IMR-90 (cell line): ENCODE results near the gene RPS6KA2. TPM values are rescaled to one million over a fixed set of nuclear protein-coding genes. Genes with fewer than 3 reads are reported as not detected.

Source experiments
- ATAC-seq: fragments of 200-7000 bp; cut with Tn5 transposase; 2 replicates; pipeline ENCODE4 v1.9.1; 2020; ENCODE audit warnings: low read depth, mild to moderate bottlenecking, moderate library complexity
- BruUV-seq: library from RNA; stranded (reverse); fragments of 400-500 nt; replicated peaks from 2 replicates; lab custom pipeline; 2021; lab: Mats Ljungman, UMichigan
- CTCF ChIA-PET: fragments of 300-600 bp; formaldehyde crosslinking; extraction: SDS; loops from one replicate; lab custom pipeline; 2021; ENCODE audit warnings: antibody characterized with exemption; lab: Yijun Ruan, JAX
- POLR2A ChIA-PET: fragments of 300-600 bp; sonication (Branson Sonifier 250); formaldehyde crosslinking; loops from one replicate; lab custom pipeline; 2022; ENCODE audit warnings: antibody characterized with exemption; ENCODE audit not compliant: unreplicated experiment; lab: Charles Lee
- DNase-seq: peaks from one replicate; pipeline ENCODE4 v3.0.0; 2013
- H2AFZ ChIP-seq: replicated peaks from 2 replicates; pipeline ENCODE3; 2013; ENCODE audit warnings: low read length, mild to moderate bottlenecking; ENCODE audit not compliant: poor library complexity
- H2AK5ac ChIP-seq: 2 replicates; pipeline ENCODE4 v1.6.1; 2013; ENCODE audit warnings: low read depth, low read length, inconsistent platforms
- H2AK9ac ChIP-seq: replicated peaks from 2 replicates; pipeline ENCODE3; 2013; ENCODE audit warnings: mild to moderate bottlenecking, low read depth, low read length, moderate library complexity; ENCODE audit not compliant: poor library complexity
- H2BK120ac ChIP-seq: 2 replicates; pipeline ENCODE4 v1.6.1; 2013; ENCODE audit warnings: low read depth, low read length, inconsistent platforms
- H2BK15ac ChIP-seq: 3 replicates; pipeline ENCODE4 v1.6.1; 2013; ENCODE audit warnings: low read depth, low read length, inconsistent platforms
- H2BK20ac ChIP-seq: 2 replicates; pipeline ENCODE4 v1.6.1; 2013; ENCODE audit warnings: low read depth, mild to moderate bottlenecking, inconsistent platforms, low read length, moderate library complexity
- H2BK5ac ChIP-seq: 2 replicates; pipeline ENCODE4 v1.6.1; 2013; ENCODE audit warnings: mild to moderate bottlenecking, low read depth, low read length, inconsistent platforms; ENCODE audit not compliant: poor library complexity, severe bottlenecking
- H3K14ac ChIP-seq: replicated peaks from 2 replicates; pipeline ENCODE4 v1.6.1; 2013; ENCODE audit warnings: low read depth, low read length, inconsistent platforms
- H3K18ac ChIP-seq: 2 replicates; pipeline ENCODE4 v1.6.1; 2013; ENCODE audit warnings: low read depth, low read length, control low read depth
- H3K23ac ChIP-seq: 2 replicates; pipeline ENCODE4 v1.6.1; 2013; ENCODE audit warnings: low read depth, low read length, inconsistent platforms
- H3K27ac ChIP-seq: 2 replicates; pipeline ENCODE4 v1.5.1; 2013; ENCODE audit warnings: mild to moderate bottlenecking, control low read depth, low read length; ENCODE audit not compliant: insufficient read depth
- H3K27me3 ChIP-seq: 2 replicates; pipeline ENCODE4 v1.6.1; 2013; ENCODE audit warnings: low read length; ENCODE audit not compliant: control insufficient read depth, insufficient read depth
- H3K36me3 ChIP-seq: 2 replicates; pipeline ENCODE4 v1.6.1; 2013; ENCODE audit warnings: low read length, mixed read lengths; ENCODE audit not compliant: control insufficient read depth, insufficient read depth
- H3K4ac ChIP-seq: 2 replicates; pipeline ENCODE4 v1.6.1; 2013; ENCODE audit warnings: low read depth, low read length, inconsistent platforms
- H3K4me1 ChIP-seq: 2 replicates; pipeline ENCODE4 v1.6.1; 2013; ENCODE audit warnings: low read length, mixed read lengths; ENCODE audit not compliant: control insufficient read depth, insufficient read depth
- H3K4me2 ChIP-seq: 2 replicates; pipeline ENCODE4 v1.6.1; 2013; ENCODE audit warnings: low read depth, mild to moderate bottlenecking, control low read depth, low read length, moderate library complexity
- H3K4me3 ChIP-seq: 2 replicates; pipeline ENCODE4 v1.5.1; 2013; ENCODE audit warnings: low read depth, mild to moderate bottlenecking, control low read depth, low read length, moderate library complexity; ENCODE audit not compliant: insufficient read depth
- H3K56ac ChIP-seq: 2 replicates; pipeline ENCODE4 v1.6.1; 2013; ENCODE audit warnings: low read length, inconsistent platforms; ENCODE audit not compliant: insufficient read depth; ENCODE audit errors: extremely low read depth
- H3K79me1 ChIP-seq, 2 experiments: 2 replicates each; pipeline ENCODE4 v1.6.1; 2013; ENCODE audit warnings: low read length in 2 of 2, inconsistent platforms in 1 of 2, low read depth in 1 of 2
- H3K9ac ChIP-seq: 2 replicates; pipeline ENCODE4 v1.6.1; 2013; ENCODE audit warnings: low read depth, low read length, control low read depth
- H3K9me1 ChIP-seq: 2 replicates; pipeline ENCODE4 v1.6.1; 2013; ENCODE audit warnings: low read length, inconsistent platforms; ENCODE audit not compliant: insufficient read depth
- H3K9me3 ChIP-seq: 2 replicates; pipeline ENCODE4 v1.6.1; 2013; ENCODE audit warnings: low read length; ENCODE audit not compliant: control insufficient read depth, insufficient read depth
- H4K20me1 ChIP-seq: 2 replicates; pipeline ENCODE4 v1.6.1; 2013; ENCODE audit warnings: low read length, inconsistent platforms; ENCODE audit not compliant: insufficient read depth
- H4K5ac ChIP-seq: 2 replicates; pipeline ENCODE4 v1.6.1; 2013; ENCODE audit warnings: mild to moderate bottlenecking, low read depth, low read length, control low read depth
- H4K8ac ChIP-seq, 2 experiments: 2 replicates each; pipeline ENCODE4 v1.6.1; 2013; ENCODE audit warnings: low read depth in 2 of 2, low read length in 2 of 2, control low read depth in 1 of 2, inconsistent platforms in 1 of 2
- H4K91ac ChIP-seq: 2 replicates; pipeline ENCODE4 v1.6.1; 2013; ENCODE audit warnings: low read depth, low read length, inconsistent platforms; ENCODE audit not compliant: insufficient read depth
- BHLHE40 ChIP-seq: fragments of 150-350 bp; IDR thresholded peaks from 2 replicates; pipeline ENCODE4 v1.6.1; 2016; ENCODE audit warnings: mild to moderate bottlenecking, low read depth, low read length
- CEBPB ChIP-seq: IDR thresholded peaks from 2 replicates; pipeline ENCODE4 v1.6.1; 2012; ENCODE audit warnings: low read depth, low read length, improper control_type of control experiment
- CHD1 ChIP-seq: IDR thresholded peaks from 2 replicates; pipeline ENCODE4 v1.6.1; 2012; ENCODE audit warnings: low read depth, low read length, improper control_type of control experiment
- MAZ ChIP-seq: IDR thresholded peaks from 2 replicates; pipeline ENCODE4 v1.6.1; 2012; ENCODE audit warnings: low read depth, mild to moderate bottlenecking, low read length, improper control_type of control experiment, moderate library complexity, borderline replicate concordance
- NFE2L2 ChIP-seq: fragments of 150-350 bp; IDR thresholded peaks from 2 replicates; pipeline ENCODE4 v1.6.1; 2016; ENCODE audit warnings: low read depth, mild to moderate bottlenecking, low read length
- POLR2A ChIP-seq: IDR thresholded peaks from 2 replicates; pipeline ENCODE4 v1.6.1; 2012; ENCODE audit warnings: mild to moderate bottlenecking, low read depth, low read length
- RAD21 ChIP-seq: IDR thresholded peaks from 2 replicates; pipeline ENCODE4 v1.6.1; 2012; ENCODE audit warnings: low read length, improper control_type of control experiment
- RFX5 ChIP-seq: IDR thresholded peaks from 2 replicates; pipeline ENCODE4 v1.8.0; 2012; ENCODE audit warnings: low read depth, mild to moderate bottlenecking, low read length, moderate library complexity
- SMC3 ChIP-seq: fragments of 150-350 bp; IDR thresholded peaks from 2 replicates; pipeline ENCODE4 v1.6.1; 2016; ENCODE audit warnings: low read depth, mild to moderate bottlenecking, antibody characterized with exemption, low read length, moderate library complexity
- WGBS, 2 experiments: methylation state at CpG; one replicate each; pipeline versions ENCODE4 v1.1.5 to v1.1.7; 2013; ENCODE audit warnings: missing lambda C conversion rate in 2 of 2; ENCODE audit not compliant: insufficient read length in 1 of 2; ENCODE audit errors: extremely low coverage in 2 of 2; 5-methylcytosine and 5-hydroxymethylcytosine counted together
- dilution Hi-C: fragments of 300-500 bp; cut with HindIII; formaldehyde crosslinking; loops from one replicate; pipeline ENCODE4 v1.14.3; 2018; ENCODE audit warnings: low sequenced_read_pairs; ENCODE audit not compliant: unreplicated experiment
- in situ Hi-C: fragments of 300-500 bp; cut with MboI; formaldehyde crosslinking; loops from 3 replicates; pipeline ENCODE4 v1.14.3; 2019; ENCODE audit warnings: low sequenced_read_pairs, inconsistent platforms, mixed read lengths
- intact Hi-C: fragments of 100-400 bp; cut with micrococcal nuclease; formaldehyde crosslinking; loops from 2 replicates; pipeline ENCODE4 v1.10.0; 2022
- polyA plus RNA-seq, 3 experiments: library from polyadenylated mRNA; depleted of rRNA; stranded (reverse); fragments of >200 nt; gene quantifications; 2 replicates each; pipeline ENCODE4 v1.2.3, GENCODE V29; 2012; ENCODE audit warnings: low replicate concordance in 1 of 3
- total RNA-seq: library from RNA; depleted of rRNA; stranded (reverse); fragments of >200 nt; gene quantifications from 2 replicates; pipeline ENCODE4 v1.2.3, GENCODE V29; 2012
- TF ChIP-seq, protein P1 (sequence below): fragments of 150-350 bp; IDR thresholded peaks from 2 replicates; pipeline ENCODE4 v1.6.1; 2016; ENCODE audit warnings: low read depth, mild to moderate bottlenecking, low read length, moderate library complexity, borderline replicate concordance
- TF ChIP-seq, protein P2 (sequence below): fragments of 150-350 bp; IDR thresholded peaks from 2 replicates; pipeline ENCODE4 v1.6.1; 2017; ENCODE audit warnings: mild to moderate bottlenecking, antibody characterized with exemption, low read length, low read depth
- TF ChIP-seq, protein P3 (sequence below): conservative IDR thresholded peaks from 2 replicates; pipeline ENCODE4 v1.5.1; 2012; ENCODE audit warnings: mild to moderate bottlenecking, low read depth, low read length, improper control_type of control experiment

The RPS6KA2 gene
- total and polyA plus RNA-seq, 2 of the 4 experiments (the other 2 are of a cell fraction) = 26.9 to 31.3 TPM

DNA sequence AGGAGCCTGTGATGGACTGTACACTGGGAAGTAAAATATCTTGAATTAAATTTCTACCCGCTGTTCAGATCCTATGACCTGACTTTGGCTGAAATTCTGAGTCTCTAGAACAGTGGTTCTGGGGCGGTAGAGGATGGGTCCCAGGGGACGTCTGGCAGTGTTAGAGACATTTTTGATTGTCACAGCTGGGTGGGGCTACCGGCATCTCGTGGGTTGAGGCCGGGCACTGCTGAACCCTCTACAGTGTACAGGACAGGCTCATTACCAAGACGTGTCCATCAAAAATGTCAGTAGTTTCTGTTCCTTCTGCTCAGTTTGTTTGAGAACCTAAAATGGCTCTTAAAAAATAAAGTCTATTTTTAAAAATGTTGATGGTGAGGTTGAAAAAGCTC is 11.5 kb upstream of the RPS6KA2 start:
- ChIA-PET POLR2A (interaction anchor here (0.6 kb wide), 1 partner anchor 230 kb away, joined by 19 read pairs; no protein-coding TSS in a partner anchor), CTCF (no interaction called here)
- Histone ChIP-seq H2AK5ac (no peak overlapping the region), H3K4ac (no peak overlapping the region), H2AFZ (no peak overlapping the region), H3K14ac (no peak overlapping the region), H2BK15ac (no peak overlapping the region), H4K5ac (no peak overlapping the region), H3K4me3 (no peak overlapping the region), H2BK20ac (no peak overlapping the region), H3K4me1 (no peaks in the 10 kb centered on the region), H2AK9ac (no peak overlapping the region), H3K9ac (no peak overlapping the region), H4K20me1 (no peaks in the 10 kb centered on the region), H3K23ac (no peak overlapping the region), H3K4me2 (no peak overlapping the region), H3K27ac (no peak overlapping the region), H3K9me3 (no peaks in the 10 kb centered on the region; the same call in 1 of the 2 replicates), H3K36me3 (no peaks in the 10 kb centered on the region), H2BK120ac (no peak overlapping the region), H3K18ac (no peak overlapping the region), H4K8ac (no peak overlapping the region), H2BK5ac (no peak overlapping the region), H4K91ac (no peak overlapping the region), H3K27me3 (peaks cover 13% of the 10 kb centered on the region; the same call in 1 of the 2 replicates), H3K79me1 (no peaks in the 10 kb centered on the region), H3K56ac (no peak overlapping the region), H3K9me1 (no peaks in the 10 kb centered on the region; the same call in 1 of the 2 replicates)
- intact Hi-C loops (no loop called here), in situ Hi-C loops (loop anchor here (25.0 kb wide), 1 partner anchor 349 kb away; the partner anchor contains the start of gene CEP43), dilution Hi-C loops (no loop called here)
- WGBS, 2 experiments = 95% methylated on average over 3 of the region's 7 CpGs; no CpG with 5 or more reads in 1 of the 2 experiments
- ATAC-seq = no peak
- no peak for DNase-seq
- no TSS peak for BruUV-seq
- TF ChIP-seq, protein P1, sequence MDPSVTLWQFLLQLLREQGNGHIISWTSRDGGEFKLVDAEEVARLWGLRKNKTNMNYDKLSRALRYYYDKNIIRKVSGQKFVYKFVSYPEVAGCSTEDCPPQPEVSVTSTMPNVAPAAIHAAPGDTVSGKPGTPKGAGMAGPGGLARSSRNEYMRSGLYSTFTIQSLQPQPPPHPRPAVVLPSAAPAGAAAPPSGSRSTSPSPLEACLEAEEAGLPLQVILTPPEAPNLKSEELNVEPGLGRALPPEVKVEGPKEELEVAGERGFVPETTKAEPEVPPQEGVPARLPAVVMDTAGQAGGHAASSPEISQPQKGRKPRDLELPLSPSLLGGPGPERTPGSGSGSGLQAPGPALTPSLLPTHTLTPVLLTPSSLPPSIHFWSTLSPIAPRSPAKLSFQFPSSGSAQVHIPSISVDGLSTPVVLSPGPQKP = no peak
- no peak for TF ChIP-seq CEBPB
- TF ChIP-seq RAD21 = no peak
- TF ChIP-seq, protein P2, sequence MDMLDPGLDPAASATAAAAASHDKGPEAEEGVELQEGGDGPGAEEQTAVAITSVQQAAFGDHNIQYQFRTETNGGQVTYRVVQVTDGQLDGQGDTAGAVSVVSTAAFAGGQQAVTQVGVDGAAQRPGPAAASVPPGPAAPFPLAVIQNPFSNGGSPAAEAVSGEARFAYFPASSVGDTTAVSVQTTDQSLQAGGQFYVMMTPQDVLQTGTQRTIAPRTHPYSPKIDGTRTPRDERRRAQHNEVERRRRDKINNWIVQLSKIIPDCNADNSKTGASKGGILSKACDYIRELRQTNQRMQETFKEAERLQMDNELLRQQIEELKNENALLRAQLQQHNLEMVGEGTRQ = no peak
- TF ChIP-seq SMC3 = no peak
- TF ChIP-seq CHD1 = no peak
- no peak for TF ChIP-seq NFE2L2
- TF ChIP-seq MAZ = no peak
- TF ChIP-seq POLR2A = no peak
- TF ChIP-seq, protein P3, sequence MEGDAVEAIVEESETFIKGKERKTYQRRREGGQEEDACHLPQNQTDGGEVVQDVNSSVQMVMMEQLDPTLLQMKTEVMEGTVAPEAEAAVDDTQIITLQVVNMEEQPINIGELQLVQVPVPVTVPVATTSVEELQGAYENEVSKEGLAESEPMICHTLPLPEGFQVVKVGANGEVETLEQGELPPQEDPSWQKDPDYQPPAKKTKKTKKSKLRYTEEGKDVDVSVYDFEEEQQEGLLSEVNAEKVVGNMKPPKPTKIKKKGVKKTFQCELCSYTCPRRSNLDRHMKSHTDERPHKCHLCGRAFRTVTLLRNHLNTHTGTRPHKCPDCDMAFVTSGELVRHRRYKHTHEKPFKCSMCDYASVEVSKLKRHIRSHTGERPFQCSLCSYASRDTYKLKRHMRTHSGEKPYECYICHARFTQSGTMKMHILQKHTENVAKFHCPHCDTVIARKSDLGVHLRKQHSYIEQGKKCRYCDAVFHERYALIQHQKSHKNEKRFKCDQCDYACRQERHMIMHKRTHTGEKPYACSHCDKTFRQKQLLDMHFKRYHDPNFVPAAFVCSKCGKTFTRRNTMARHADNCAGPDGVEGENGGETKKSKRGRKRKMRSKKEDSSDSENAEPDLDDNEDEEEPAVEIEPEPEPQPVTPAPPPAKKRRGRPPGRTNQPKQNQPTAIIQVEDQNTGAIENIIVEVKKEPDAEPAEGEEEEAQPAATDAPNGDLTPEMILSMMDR = no peak
- TF ChIP-seq BHLHE40 = no peak
- no peak for TF ChIP-seq RFX5
